SH-SY5Y (cell line): ENCODE measurements around the gene VWDE.

Experiments used
- GATA2 ChIP-seq: IDR thresholded peaks from 2 replicates; pipeline ENCODE4 v1.6.1; 2011; ENCODE audit warnings: mild to moderate bottlenecking, low read depth, low read length
- GATA3 ChIP-seq: IDR thresholded peaks from 2 replicates; pipeline ENCODE4 v1.6.1; 2011; ENCODE audit warnings: low read depth, mild to moderate bottlenecking, low read length, moderate library complexity

- TF ChIP-seq GATA2 (no peak), GATA3 (no peak)
These were observed 21.6 kb upstream of the VWDE start for GRCh38 chr7:12425311-12425710.
